NOMO-1 treated with DMSO at 0.1 percent for 48 hours (cell line): ENCODE results near the gene PBLD.

Experiments used
- DNase-seq: peaks from one replicate; lab custom pipeline; 2025; ENCODE audit not compliant: unreplicated experiment; lab: John Stamatoyannopoulos, UW

Gene PBLD

DNA sequence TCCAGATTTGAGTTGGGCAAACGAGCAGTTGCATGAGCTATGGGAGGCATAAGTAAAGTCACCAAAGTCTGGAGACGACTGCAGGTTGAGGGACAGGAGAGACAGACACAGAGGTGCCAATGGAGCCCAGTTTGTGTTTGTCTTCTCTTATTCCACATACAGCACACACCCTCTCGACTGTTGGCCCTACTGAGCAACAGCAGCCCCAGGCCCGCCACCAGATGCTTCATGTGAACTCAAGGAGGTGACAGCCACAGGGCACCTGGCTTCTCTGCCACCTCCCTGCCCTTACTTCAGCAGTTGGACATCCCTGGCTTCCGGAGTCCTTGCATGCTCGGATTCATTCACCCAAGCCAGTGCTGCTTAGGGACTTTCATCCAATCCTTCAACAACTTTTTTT is 94.4 kb downstream of the PBLD start:
- no peak for DNase-seq

DNA sequence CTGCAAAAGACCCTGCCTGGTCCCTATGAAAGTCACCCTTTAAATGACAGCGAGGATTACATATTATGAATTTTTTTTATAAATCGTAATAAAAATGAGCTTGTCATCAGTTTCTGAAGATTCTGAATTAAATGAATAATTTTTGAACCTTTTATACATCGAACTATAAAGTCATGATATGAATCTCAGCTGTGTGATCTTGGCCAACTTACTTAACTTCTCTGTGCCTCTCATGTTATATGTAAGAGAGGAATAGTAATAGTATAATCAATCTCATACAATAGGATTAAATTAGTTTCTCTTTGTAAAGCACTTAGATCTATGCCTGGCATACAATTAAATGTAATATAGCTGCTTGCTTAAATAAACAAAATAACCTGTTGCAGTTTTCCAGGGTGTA is 95.6 kb downstream of the PBLD start:
- DNase-seq: no peak

DNA sequence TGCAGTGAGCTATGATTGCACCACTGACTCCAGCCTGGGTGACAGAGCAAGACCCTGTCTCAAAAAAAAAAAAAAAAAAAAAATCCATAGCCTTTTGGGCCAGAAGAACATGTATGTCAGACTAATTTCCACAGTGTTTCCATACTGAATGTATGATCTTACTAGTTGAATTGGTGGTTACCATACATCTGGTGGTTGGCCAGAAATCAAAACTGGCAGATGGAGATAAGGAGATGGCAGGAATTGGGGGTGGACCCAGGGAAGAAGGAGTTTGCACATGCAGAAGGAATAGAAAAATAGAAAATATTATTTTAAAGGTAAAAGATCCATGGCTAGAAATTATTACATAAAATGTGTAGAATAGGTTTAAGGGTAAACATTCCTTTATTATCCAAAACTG is 97.1 kb downstream of the PBLD start:
- DNase-seq: no peak

DNA sequence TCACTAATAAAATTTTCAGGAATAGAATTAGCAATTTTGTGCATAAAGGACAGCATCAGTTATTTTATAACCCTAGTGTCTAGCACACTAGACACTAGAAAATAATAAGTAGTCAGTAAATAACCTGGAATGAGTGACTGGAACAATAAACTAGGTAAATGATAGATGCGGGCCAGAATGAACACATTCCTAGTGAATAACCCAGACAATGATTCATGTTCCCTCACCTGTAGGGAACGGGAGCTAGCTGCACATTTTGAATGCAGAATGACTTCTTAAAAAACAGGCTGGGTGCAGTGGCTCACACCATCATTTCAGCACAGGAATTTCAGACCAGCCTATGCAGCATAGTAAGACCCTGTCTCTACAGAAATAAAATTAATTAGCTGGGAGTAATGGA is 97.6 kb downstream of the PBLD start:
- no peak for DNase-seq

DNA sequence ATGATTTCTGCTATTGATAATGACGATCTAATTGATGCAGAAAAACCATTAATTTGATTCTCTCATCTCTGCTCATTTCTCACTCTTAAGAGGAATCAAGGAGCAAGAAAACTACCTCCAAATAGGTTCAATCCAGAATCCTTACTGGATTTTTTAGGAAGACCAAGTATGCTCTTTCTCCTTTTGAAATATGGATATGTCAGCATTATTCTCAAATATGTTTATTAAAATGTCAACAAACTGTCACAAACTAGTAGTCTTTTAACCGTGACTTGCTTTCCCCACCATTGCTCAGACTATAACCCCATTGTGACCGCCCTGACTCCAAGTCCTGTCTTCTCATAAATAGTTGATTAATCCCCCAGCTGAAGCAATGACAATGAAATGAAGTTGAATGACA is 99.7 kb downstream of the PBLD start:
- DNase-seq: no peak
